Stimulated activated CD8-positive, alpha-beta memory T cell treated with anti-CD3 and anti-CD28 coated beads, Interleukin-4, amount 100 ng/mL, for 1 hour (primary cell): Measurements from ENCODE around the gene ZNF579.

ENCODE experiments used
- DNase-seq, 2 donors: peaks; one replicate each; pipeline ENCODE4 v3.0.0-alpha.2; 2020; ENCODE audit warnings: low read depth in 2 of 2, low spot score in 1 of 2

The ZNF579 gene

DNA sequence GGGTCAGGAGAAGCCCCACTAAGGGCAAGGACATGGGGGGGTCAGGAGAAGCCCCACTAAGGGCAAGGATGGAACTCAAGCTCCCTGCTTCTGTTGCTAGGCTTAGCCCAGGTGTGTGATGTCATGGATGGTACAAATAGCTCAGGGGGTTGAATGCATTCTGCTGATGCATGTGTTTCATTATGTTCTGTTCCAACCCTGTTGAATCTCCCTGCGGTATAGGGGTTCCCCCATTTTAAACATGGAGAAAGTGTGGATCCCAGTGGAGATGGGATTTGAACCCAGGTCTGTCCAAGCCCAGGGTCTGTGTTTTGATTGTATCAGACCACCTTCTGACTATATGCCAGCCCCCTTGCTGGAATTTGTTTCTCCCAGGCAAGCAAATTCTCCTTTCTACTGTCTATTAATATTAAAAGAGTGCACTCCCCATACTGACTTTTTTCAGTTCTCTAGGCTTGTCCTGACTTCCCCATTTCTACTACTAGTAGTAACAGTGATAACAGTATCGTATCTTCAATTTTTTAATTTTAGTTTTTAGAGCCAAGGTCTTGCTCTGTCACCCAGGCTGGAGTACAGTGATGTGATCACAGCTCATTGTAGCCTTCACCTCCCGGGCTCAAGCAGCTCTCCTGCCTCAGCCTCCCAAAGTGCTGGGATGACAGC is 31.5 kb upstream of the ZNF579 start:
- DNase-seq: no peak

DNA sequence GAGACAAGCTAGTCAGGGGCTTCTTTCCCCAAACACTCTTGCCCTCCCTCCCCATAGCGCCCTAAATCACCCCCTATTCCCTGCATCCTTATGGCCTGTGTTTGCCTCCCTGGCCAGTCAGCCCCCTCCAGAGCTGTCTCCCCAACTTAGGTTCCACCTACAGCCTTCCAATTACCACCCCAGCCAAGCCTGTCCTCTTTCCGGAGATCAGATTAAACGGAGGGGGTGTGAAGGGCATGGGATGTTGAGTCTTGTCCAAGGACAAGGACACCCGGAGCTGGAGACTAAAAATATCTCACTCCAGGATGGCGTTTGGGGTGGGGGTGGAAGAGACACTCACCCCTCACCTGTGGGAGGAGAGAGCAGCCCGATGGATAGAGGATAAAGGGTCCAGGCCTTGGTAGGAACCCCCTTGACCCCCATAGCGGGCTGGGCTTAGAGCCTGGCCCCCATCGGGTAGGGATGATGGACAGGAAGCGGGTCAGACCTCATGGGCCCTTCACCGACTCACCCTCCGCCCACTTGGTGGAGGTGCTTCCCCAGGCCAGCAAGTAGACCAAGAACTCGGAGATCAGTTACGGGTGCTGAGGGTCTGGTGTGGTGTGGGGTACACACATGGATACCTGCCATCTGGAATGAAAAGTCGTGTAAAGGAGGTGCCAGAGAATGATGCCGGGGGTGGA is 30.8 kb upstream of the ZNF579 start:
- no peak for DNase-seq

DNA sequence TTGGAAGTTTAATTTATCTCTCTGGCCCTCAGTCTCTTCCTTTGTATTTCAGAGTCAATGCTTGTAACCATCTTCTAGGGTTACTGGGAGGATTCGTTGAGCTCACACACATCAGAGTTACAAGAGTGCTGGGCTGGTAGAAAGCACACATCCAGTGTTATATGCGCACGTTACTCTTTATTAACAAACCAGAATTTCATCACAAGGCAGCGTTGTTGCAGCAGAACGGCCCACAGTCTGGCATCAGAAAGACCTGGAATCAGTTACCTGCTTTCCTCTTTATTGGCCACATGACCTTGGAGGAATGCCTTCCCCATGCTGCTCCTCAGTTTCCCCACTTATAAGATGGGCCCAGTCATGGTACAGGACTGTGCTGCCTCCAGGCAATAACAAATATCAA is 28.7 kb upstream of the ZNF579 start:
- no peak for DNase-seq

DNA sequence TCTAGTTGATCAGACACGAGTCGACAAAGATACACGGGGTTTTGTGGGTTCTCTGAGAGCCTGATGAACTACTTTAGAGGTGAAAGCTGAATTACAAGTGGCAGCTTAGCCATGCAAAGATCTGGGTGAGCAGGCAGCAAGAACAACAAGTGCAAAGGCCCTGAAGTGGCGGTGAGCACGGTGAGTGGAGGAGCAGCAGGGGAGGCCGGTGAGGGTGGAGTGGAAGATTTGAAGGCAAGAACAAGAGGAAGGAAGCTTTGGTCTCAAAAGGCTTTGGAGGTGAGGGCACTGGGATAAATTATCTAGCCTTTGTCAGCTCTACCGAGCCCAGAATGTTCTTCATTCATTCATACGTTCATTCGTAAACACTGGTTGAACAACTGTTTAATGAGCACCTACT is 26.2 kb upstream of the ZNF579 start:
- DNase-seq: no peak

DNA sequence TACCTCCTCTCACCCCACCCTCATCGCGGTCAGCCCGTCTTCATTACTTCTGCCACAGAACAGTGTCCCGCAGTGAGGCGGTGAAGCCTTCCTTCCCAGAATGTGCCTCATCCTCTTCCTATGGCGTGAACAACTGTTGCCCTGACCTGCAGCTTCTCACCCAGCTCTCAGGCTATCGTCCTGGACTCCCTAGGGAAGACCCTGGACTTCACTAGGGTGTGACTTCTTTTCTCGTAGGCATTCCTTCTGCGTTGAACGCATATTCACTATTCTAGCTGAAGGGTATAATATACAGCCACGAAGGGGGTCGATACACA is 25.8 kb upstream of the ZNF579 start:
- DNase-seq: no peak

DNA sequence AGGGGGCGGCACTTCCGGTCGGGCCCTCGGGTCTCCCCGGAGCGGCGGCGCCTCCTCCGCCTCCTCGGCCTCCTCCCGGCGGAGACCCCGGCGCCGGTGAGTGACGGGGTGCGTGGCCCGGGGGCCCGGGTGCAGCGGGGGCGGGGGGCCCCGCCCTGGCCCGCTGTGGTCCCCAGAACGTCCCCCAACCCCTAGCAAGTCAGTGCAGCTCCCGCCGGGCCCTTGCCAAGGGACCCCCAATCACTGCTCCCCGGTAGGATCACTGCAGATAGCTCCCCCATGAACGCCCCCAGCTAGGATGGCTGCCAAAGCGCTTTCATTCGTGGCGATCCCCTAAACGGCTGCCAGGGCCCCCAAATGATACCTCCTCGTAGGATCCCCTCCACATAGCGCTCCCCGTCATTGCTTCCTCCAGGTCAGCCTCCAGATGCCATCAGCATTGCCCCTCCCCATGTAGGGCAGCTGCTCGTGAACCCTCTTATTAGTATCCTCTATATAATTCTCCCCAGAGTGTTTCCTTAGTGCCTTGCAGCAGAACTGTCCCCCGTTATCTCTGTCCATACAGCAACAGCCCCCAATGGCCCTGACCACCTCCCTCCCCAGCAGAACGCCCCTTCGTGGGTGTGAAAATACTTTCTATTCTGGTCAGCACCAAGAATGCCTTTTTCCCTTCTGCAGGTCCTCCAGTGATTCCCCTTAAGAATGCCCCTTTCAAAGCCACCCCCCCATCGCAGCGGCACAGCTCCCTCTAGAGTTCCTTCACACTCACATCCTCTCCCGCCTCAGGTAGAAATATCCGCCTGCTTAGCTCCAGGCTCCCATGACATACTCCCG is 25.2 kb upstream of the ZNF579 start, which contains the start of gene ZNF865:
ZNF865 (plus strand) TSS at position 11 of the 834 bp plus-strand sequence. CDS start 7,972 bp downstream, outside the sequence.
- DNase-seq: peak; percentile 41 to 42

DNA sequence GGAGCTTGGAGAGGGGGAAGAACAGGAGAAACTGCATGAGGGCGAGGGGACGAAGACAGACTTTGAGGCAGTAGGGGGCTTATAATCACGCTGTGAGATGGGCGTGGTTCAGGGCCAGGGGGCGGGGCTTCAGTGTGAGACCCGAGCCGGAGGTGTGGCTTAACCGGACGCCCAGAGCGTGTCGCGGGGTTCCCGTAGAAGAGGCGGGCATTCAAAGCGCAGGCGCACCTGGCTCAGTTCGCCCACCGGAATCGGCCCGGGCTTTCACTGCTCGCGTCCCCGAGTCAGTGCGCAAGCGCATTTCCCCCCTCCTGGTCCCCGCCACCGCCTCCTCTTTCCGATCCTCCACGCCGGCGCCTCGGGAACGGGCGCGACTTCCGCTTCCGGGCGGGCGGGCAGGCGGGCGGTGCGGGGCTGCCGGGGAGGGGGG is 24.6 kb upstream of the ZNF579 start:
- DNase-seq: peak; percentile 95 to 97

DNA sequence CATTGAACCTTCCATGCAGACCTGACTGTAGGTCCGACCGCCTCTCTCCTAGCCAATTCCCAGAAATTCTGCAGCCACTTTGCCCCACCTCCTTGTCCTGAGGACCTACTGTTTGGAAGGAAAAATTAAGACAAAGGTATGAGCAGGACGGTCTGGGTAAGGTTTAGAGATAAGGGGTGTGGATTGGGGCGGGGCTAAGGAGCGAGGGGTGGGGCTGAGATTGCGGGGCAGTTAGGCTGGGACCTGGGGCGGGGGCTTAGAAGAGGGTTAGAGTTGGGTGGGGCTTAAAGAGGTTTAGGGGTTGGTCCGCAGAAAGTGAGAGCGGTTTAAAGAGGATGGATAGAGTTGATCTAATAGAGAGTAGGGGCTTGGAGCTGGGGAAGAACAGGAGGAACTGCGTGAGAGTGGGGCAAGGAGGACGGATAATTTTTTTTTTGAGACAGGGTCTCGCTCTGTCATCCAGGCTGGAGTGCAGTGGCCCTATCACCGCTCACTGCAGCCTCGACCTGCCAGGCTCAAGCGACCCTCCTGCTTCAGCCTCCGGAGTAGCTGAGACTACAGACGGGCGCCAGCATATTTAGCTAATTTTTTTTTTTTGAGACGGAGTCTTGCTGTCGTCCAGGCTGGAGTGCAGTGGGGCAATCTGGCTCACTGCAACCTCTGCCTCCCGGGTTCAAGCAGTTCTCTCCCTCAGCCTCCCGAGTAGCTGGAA is 23.1 kb upstream of the ZNF579 start:
- DNase-seq: no peak

DNA sequence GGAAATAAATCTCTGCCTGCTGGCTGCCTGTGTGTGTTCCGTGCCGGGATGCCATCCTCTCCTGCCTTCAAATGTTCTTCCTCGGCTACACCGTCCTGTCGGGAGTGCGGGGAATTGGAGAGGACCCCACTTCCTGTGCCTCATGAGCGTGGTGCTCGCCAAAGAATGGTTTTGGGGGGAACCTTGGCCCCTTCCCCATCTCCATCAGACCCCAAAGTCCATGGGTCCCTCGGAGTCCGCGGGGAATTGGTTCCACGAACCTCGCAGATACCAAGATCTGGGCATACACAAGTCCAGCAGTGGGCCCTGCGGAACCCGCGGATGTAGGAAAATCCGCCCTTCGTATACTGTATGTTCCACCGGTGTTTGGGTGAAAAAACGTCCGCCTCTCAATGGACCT is 22.5 kb upstream of the ZNF579 start:
- no peak for DNase-seq

DNA sequence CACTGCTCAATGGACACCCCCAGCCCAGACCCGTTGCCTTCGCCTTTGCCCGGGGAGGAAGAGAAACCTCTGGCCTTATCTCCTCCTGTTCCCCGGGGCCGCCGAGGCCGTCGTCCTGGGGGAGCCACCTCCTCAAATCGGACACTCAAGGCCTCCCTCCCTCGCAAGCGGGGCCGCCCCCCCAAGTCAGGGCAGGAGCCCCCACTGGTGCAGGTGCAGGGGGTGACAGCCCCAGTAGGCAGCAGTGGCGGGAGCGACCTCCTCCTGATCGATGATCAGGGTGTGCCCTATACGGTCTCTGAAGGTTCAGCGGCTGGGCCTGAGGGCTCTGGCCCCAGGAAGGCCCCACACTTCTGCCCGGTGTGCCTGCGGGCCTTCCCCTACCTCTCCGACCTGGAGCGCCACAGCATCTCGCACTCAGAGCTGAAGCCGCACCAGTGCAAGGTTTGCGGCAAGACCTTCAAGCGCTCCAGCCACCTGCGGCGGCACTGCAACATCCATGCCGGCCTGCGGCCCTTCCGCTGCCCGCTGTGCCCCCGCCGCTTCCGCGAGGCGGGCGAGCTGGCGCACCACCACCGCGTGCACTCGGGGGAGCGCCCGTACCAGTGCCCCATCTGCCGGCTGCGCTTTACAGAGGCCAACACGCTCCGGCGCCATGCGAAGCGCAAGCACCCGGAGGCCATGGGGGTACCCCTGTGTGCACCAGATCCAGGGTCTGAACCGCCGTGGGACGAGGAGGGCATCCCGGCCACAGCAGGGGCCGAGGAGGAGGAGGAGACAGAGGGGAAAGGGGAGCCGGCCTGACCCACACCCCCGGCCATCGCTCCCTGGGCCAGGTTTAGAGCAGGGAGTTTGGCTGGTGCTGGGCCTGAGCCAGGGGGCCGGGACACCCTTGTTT is 21.7 kb upstream of the ZNF579 start:
- DNase-seq: no peak

DNA sequence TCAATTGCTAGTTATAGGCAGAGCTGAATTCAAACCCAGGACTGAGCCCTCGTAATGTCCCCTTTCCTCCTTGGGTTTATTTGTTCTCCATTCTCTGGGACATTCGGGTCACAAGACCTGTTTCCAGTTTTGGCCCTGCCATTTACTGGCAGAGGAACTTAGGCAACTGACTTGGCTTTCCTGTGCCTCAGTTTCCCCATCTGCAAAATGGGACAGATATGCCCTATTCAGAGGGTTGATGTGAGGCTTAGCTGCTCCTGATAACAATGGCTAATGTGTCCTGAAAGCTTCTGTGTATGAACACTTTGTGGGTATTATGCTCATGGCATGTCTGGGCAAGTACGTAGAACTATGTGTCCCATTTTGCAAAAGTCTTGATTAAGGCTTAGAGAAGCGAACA is 20.4 kb upstream of the ZNF579 start:
- DNase-seq: no peak

DNA sequence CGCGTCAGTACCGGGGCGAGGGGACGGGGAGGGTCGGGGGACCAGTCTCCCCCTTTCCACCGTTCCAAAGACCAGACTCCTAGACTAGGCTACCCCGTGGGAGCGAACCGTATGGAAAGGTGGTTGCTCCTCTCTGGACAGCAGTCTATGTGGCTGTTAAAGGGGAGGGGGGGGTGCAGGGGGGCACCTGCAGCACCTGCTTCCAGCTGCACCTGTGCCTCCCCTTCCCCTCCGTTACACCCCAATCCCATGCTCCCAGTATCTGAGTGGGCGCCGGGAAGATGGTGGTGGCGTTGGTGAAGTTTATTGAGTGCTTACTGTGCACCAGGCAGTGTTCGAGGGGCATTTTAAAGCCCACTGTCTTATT is 20.0 kb upstream of the ZNF579 start:
- DNase-seq: no peak

DNA sequence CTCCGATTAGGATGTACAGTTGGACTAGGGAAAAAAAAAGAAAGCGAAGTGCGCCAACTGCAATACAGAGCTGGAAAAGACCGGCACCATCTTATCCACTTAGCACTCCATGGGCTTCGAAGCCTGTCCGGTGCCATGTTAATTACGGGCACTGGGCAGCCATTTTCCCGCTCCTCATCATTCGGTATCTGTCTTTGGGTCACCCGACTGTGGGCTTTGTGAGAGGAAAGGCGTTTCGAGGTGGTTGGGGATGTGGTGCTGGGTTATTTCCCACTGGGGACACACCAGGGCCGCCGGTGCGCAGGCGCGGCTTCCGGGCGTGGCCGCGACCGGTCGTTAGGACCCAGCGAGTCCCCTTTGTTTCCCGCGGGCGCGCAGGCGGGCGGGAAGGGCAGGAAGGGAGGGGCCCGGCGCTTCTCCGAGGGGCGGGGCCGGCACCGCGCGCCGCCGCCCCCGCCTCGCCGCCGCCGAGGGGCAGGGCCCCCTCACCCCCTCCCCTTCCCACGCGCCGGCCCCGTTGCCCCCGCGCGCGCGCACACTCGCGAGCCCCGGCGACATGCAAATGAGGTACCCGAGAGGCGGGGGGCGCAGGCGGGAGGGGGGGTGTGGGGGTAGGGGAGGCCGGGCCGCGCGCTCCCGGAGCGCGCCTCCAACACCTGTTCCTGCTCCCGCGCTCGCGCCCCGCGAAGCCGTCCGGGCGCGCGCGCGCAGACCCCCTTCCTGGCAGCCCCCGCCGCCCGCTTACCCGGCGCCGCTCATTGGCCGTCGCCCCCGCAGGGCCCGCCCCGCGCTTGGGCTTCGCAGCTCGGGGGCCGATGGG is 19.4 kb upstream of the ZNF579 start, which contains the start of gene ZNF524:
ZNF524 (plus strand) TSS at position 447 of the 820 bp plus-strand sequence. CDS start 1,825 bp downstream, outside the sequence.
- peak; percentile 66 to 71 for DNase-seq

DNA sequence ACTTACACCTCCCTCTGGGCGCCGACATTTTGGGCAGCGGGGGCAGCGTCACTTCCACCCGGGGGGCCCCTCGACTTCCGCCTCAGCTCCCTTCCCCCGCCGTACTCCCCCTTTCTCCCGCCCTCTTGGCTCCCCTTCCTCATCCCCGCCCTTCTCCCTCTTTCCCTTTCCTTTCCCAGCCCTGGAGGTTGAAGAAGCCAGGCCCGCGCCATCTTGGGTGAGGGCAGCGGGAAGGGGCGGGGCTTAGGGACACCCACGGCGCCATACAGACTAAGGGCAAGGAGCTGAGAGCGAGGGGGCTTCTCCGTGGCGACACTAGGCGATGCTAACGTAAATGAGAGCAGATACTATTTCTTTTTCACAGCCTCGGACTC is 18.8 kb upstream of the ZNF579 start, which contains the start of gene FIZ1:
FIZ1 (minus strand) TSS at position 50 of the 374 bp plus-strand sequence. CDS start 1,652 bp downstream, outside the sequence.
- peak; percentile 88 to 91 for DNase-seq

DNA sequence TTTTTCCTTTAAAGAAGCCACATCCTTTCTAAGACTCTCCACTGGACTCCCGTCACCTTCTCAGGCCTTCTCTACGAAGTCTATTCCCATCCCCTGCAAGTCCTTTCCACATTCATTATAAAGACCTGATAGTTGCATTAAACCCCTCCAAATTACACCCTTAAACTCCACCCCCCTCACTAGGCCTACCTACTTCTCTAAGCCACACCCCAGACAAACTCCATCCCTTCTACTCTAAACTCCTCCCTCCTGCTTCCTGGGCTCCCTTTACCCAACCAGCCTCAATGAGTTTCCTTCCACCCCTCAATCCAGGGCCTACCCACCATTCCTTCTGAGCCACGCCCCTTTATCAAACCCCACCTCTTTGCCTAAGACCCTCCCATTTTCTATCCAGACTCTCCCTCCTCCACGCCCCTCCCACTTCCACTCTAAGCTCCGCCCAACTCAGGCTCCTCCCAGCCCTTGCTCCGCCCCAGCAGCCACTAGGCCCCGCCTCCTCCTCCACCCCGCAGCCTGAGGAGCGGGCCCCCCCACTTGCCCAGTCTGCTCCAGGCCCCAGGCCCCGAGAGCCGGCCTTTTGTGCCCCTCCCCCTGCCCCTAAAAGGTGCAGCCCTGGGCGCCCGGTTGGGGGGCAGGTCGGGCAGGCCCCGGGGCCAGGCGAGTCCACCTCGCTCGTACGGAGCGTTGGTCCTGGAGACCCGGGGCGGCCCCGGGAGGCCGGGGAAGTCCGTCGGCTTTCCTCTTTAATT is 18.2 kb upstream of the ZNF579 start:
- peak; percentile 85 to 87 for DNase-seq

DNA sequence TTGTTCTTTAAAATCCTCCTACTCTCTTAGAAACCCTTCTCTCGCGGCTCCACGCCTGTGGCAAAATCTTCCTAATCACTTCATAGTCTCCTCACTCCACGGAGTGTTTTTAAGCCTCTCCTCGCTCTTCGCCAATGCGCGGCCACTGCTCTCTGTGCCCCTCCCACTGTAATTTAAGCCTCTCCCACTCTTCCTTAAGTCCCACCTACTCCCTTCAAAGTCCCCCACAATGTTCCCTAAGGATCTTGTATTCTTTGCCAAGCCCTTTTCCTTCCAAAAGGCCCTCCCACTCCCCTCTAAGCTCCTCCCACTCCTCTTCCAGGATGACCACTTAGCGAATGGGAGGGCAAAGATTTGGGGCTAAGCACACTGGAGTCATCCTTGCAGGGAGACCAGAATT is 17.4 kb upstream of the ZNF579 start:
- no peak for DNase-seq

DNA sequence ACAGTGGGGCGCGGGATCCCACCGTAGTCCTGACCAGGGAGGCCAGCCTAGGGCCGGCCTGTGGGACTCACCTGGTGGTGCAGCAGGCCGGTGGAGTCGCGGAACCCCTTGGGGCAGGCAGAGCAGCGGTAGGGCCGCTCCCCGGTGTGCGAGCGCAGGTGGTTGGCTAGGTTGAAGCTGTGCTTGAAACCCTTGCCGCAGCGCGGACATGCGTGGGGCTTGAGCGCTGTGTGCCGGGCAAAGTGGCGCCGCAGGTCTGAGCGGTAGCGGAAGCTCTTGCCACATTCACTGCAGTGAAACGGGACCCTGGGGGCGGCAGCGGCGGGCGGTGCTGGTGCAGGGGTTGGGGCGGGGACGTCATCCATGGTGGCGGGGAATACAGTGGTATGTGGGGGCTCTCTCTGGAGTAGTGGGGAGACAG is 16.9 kb upstream of the ZNF579 start:
- no peak for DNase-seq

DNA sequence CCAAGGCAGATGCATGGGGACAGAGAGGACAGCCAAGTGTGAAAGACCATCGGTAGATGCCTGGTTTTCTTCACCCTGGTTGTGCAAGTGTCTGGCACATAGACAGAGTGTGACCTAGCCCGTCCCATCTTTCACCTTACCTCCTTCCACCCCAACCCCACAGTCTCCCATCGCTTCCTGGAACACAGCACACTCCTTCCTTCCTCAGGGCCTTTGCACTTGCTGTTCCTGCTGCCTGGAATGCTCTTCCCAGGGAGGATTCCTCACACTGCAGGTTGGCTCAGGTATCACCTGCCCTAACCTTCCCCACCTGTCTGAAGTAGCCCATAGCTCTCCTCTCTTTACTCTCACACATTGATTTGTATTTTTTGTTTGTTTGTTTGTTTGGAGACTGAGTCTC is 15.7 kb upstream of the ZNF579 start:
- no peak for DNase-seq
